ENCODE data around the gene CIT.

The CIT gene

GRCh38 chr12:119718141-119718540 lies 159.0 kb downstream of the CIT start:
- TF ChIP-seq, protein P1, sequence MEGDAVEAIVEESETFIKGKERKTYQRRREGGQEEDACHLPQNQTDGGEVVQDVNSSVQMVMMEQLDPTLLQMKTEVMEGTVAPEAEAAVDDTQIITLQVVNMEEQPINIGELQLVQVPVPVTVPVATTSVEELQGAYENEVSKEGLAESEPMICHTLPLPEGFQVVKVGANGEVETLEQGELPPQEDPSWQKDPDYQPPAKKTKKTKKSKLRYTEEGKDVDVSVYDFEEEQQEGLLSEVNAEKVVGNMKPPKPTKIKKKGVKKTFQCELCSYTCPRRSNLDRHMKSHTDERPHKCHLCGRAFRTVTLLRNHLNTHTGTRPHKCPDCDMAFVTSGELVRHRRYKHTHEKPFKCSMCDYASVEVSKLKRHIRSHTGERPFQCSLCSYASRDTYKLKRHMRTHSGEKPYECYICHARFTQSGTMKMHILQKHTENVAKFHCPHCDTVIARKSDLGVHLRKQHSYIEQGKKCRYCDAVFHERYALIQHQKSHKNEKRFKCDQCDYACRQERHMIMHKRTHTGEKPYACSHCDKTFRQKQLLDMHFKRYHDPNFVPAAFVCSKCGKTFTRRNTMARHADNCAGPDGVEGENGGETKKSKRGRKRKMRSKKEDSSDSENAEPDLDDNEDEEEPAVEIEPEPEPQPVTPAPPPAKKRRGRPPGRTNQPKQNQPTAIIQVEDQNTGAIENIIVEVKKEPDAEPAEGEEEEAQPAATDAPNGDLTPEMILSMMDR (IDR thresholded peaks at IDR 0.05; ENCODE audit: insufficient read depth, low read depth, low read length, missing control alignments), result no peak
- DNase-seq (ENCODE audit: low read depth), result no peak
- H3K4me3 ChIP-seq (ENCODE audit: low read length), result no peak overlapping the region

GRCh38 chr12:119715268-119715620 lies 161.9 kb downstream of the CIT start:
- DNase-seq (ENCODE audit: low read depth), result peak; percentile 69
- H3K4me3 ChIP-seq (ENCODE audit: low read length), result no peak overlapping the region
- TF ChIP-seq, protein P1 (IDR thresholded peaks at IDR 0.05; ENCODE audit: insufficient read depth, low read depth, low read length, missing control alignments), result no peak

- DNase-seq (ENCODE audit: low read depth), result no peak
- H3K4me3 ChIP-seq (ENCODE audit: low read length), result no peak overlapping the region
- TF ChIP-seq, protein P1 (IDR thresholded peaks at IDR 0.05; ENCODE audit: insufficient read depth, low read depth, low read length, missing control alignments), result no peak
These were observed 162.4 kb downstream of the CIT start for GRCh38 chr12:119714614-119715267.

GRCh38 chr12:119713551-119714031 lies 163.5 kb downstream of the CIT start:
- H3K4me3 ChIP-seq (ENCODE audit: low read length), result no peak overlapping the region
- TF ChIP-seq, protein P1 (IDR thresholded peaks at IDR 0.05; ENCODE audit: insufficient read depth, low read depth, low read length, missing control alignments), result no peak
- DNase-seq (ENCODE audit: low read depth), result no peak

DNA sequence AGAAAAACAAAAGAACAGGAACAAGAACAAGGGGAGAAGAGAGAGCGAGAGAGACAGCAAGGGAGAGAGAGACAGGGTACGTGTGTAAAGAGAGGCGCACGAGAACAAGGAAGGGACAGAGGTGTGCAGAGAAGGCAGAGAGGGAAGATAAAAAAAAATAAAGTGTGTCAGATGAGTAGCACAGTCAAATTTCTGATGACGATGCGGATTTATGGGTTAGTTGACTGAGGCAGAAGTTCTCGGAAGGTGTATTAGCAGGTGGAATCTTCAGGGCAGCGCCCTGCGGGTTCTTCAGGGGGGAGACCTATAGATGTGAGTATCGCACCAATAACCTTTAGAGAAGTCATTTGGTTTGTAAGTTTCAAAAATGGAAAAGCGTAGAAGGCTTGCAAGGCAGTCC lies 164.4 kb downstream of the CIT start:
- no peak overlapping the region for H3K4me3 ChIP-seq (ENCODE audit: low read length)
- DNase-seq (ENCODE audit: low read depth), result no peak
- TF ChIP-seq, protein P1 (IDR thresholded peaks at IDR 0.05; ENCODE audit: insufficient read depth, low read depth, low read length, missing control alignments), result no peak

GRCh38 chr12:119711693-119712092 lies 165.4 kb downstream of the CIT start:
- TF ChIP-seq, protein P1 (IDR thresholded peaks at IDR 0.05; ENCODE audit: insufficient read depth, low read depth, low read length, missing control alignments), result no peak
- no peak for DNase-seq (ENCODE audit: low read depth)
- no peak overlapping the region for H3K4me3 ChIP-seq (ENCODE audit: low read length)

DNA sequence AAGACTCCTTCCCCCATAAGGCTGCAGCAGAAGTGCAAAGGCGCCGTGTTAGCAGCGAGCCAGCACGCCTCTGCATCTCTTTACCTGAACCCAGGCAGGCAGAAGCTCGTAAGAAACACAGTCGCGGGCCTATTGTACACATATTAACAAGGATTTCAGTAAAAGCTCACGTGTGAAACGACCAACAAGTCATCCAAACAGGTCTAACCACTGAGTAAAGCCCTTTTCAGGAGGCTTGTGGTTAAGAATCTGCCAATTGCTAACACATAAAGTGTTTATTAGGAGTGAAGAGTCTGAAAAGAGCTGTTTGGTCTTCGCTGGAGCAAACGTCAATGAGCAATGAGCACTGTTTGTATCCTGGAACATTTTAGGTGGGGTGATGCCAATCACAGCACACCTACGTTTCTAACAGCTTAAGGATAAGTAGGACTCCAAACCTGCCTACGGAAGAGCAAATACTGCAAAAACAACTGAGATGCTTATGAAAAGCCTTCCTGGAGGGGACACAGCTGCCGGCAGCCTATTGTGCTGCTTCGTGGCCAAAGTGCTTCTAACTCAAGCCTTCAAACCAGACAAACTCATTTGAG lies 166.1 kb downstream of the CIT start:
- no peak overlapping the region for H3K4me3 ChIP-seq (ENCODE audit: low read length)
- TF ChIP-seq, protein P1 (IDR thresholded peaks at IDR 0.05; ENCODE audit: insufficient read depth, low read depth, low read length, missing control alignments), result no peak
- DNase-seq (ENCODE audit: low read depth), result peak; percentile 79

All from epithelial cell of esophagus (primary cell).